GM18868 (cell line): ENCODE results near the gene TNFRSF8.
A peak's percentile ranks its signal among the peaks of the same experiment; 100 is the strongest.
"Not testable (repeated sequence)": the region's sequence is repeated elsewhere in the genome, so short reads cannot be mapped to it uniquely, and the experiment has no call there.

Experiments
- ATAC-seq: cut with Tn5 transposase; IDR thresholded peaks from one replicate; pipeline ENCODE4 v1.9.1; 2021; ENCODE audit warnings: mild to moderate bottlenecking, moderate library complexity; ENCODE audit not compliant: unreplicated experiment

TNFRSF8 gene

DNA sequence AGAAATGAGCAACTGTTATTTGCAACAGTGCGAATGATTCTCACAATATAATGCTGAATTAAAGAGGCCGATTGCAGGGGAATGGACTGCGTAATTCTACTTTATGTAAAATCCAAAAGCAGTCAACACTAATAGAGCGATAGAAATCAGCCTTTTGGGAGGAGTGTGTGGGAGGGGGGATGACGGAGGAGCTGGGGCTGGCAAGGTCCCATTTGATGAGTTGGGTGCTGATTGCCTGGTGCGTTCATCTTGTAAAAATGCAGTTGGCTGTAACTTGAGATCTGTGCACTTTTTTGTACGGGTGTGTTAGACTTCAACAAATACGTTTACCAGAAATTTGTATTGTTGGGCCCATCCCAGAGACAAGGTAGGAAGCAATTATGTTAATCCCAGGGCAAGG is 20.7 kb downstream of the TNFRSF8 start:
- ATAC-seq = no peak

DNA sequence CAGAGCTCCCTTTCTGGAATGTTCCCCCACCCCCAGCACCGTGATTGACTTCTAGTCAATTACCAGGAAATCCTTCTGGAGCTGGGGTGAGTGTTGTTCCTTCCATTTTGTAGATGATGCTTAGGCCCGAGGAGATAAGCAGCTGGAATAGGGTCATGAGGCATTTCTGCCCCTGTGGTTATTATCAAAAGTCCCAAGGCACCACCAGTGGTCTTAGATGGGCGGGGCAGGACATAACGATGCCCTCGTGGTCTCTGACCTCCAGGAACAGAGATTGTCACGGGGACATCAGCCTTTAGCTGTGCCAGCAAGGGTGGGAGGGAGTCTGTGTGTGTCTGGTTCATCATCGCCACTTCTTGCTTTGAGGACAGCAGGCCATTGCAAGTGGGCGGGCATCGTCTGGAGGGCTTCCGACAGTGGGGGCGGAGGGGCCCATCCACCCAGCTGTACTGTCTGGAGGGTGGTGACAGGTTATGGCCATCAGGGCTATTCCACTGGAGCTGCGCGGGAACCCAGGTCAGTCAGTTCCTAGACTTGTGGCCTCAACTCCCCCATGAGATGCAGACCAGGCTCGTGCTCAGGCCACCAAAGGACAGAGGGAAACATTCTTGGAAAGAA is 22.6 kb downstream of the TNFRSF8 start:
- ATAC-seq = no peak

DNA sequence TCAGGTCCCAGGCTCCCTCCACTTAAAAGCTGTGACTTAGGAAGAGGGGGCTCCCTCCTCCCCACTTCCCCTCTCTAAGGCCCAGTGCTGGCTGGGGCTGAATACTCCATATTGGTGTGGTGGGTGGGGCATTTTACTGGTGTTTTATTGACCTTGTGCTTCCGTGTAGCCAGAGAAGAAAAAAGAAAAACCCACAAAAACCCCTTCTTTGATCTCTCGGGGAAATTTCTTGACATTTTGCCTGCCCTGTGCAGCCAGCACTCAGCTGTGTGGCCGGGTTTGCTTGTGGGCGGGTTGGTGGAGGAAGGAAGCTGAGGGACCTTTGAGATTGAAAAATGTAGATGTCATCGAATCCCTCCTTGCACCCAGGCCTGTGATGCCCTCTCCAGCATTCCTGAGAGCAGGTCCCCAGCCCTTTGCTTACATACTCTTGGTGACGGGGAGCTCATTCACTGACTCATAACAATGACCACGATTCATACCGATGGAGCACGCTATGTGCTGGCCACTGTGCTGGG is 24.8 kb downstream of the TNFRSF8 start:
- peak; percentile 53 for ATAC-seq

DNA sequence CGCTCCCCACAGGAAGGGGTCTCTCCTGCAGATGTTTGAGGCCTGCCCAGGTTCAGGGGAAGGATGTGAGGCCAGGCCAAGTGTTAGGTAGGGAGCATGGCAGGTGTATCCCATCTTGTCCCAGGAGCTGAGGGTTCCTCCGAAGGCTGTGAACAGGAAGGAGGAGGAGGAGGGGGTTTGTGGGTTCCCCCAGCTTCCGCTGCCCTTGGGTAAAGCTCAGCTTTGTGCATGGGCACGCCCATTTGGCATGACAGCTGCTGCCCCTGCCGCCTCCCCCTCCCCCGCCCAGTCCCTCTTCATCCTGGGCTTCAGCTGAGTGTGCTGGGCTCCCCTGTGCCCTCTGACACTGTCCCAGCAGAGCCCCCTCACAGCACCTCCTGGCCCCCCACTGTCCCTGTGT is 25.5 kb downstream of the TNFRSF8 start:
- no peak for ATAC-seq

DNA sequence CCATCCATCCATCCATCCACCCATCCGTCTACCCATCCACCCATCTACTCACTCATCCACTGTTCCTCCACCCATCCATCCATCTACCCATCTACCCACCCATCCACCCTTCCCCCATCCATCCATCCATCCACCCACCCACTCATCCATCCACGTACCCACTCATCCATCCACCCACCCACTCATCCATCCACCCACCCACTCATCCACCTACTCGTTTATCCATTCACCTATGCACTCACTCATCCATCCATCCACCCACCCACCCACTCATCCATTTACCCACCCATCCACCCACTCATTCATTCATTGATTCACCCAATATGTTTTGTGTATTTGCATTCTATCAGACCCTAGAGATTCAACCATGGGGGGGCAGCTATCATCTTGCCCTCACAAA is 27.2 kb downstream of the TNFRSF8 start:
- no peak for ATAC-seq

DNA sequence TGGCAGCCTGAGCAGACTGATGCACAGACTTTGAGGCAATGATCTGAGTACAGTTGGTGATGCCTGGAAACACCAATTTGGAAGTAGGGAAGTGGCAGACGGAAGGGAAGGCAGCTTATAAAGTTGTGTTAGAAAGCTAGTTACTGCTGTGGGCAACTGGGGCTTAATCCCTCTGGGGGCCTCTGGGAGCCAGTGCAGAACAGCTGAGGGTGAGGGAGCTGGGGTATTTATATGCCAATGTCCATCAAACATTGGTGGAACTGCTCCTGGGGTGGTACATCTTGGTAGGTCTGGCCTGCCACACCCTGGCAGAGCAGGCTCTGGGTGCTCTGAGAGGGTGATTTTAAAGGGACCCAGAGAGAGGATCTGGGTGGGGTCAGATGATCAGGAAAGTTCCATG is 28.1 kb downstream of the TNFRSF8 start:
- no peak for ATAC-seq

DNA sequence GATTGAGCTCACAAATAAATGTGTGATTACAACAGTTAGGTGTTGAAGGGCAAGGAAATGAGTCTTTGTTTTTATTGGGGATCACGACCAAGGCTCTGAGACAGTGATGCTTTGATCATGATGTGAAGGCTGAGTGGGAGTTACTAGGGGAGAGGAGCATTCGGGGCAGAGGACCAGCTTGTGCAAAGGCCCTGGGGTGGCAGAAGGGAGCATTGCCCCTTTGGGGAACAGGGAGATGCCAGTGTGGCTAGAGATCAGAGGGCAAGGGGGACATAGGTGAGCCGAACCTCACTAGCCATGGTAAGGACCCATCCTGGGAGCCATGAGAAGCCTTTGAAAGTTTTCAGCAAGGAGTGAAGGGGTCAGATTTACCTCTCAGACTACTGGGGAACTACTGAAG is 31.1 kb downstream of the TNFRSF8 start:
- no peak for ATAC-seq

DNA sequence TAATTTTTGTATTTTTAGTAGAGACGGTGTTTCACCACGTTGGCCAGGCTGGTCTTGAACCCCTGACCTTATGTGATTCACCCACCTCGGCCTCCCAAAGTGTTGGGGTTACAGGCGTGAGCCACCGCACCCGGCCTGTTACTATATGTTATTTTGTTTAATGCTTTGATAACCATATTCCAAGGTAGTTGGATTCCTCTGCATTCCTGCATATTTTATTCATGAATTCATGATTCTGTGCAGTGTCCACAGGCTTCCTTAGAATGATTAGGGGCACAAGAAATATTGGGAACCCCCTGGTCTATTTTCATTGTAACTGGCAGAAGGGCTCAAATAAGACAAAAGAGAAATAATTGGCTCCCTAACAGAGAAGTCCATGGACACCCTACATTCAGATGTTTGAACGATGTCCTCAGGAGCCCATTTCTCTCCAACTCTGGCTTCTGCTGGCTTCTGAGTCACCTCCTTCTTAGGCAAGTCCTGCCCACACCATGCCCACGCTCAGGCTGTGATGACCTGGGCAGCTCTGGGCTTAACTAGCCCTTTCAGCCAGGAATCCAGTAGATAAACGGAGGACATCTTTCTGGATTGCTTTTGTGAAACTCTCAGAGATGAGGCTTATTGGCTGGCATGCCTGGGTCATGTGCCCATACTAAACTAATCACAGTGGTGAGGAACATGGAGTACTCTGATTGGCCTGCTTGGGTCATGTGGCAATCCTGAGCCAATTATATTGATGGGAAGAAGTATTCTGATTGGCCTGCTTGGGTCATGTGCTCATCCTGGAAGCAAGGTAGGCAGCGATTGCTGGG is 32.6 kb downstream of the TNFRSF8 start:
- ATAC-seq = no peak

DNA sequence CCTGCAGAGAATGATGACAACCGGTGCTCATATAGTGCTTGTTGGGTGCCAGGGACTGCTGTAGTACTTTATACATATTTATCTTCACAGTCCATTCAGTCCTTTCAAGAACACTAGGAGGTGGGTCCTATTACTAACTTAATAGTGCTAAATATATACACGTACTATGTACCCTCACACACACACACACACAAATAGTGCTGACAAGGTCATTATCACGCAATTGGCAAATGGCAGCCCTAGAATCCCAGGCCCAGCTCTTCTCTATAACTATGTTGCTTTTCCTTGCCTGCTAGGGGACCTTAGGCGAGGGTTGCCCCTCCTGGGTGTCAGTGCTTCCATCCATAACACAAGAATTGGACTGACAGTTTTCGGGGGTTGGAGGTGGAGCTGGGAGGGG is 33.5 kb downstream of the TNFRSF8 start:
- ATAC-seq = no peak

DNA sequence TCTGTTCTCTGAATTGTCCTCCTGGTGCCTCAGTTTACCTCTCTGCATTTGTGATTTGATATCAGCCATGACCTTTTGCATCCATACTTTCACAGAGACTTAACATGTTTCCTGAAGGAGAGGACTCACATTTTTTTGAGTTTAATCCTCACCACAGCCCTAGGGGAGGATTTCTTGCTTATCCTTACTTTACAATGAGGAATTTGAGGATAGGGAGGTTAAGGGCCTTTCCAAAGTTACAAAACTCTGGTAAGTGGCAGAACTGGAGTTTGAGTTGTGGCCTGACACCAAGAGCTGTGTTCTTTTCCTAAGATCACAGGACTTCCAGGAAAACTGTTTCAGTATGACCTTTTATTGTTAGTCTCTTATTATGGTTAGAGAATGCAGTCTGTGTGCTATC is 34.2 kb downstream of the TNFRSF8 start:
- ATAC-seq = no peak

DNA sequence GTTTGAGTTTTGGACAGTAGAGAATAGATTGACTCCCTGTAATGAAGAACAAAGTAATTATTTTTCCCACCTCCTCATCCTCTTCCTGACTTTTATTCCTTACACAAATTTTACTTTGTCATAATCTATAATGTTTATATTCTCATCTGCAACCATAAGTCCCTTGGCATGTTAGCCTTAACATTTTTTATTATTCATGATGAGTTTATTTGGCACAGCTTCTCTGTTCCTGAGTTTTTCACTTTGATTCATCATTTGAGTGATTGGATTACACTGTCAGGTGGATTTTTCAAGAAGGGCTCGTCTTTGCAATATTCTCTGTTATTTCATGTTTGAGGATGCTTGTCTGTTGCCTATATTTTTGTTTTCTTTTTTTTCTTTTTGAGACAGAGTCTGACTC is 35.7 kb downstream of the TNFRSF8 start:
- no peak for ATAC-seq

DNA sequence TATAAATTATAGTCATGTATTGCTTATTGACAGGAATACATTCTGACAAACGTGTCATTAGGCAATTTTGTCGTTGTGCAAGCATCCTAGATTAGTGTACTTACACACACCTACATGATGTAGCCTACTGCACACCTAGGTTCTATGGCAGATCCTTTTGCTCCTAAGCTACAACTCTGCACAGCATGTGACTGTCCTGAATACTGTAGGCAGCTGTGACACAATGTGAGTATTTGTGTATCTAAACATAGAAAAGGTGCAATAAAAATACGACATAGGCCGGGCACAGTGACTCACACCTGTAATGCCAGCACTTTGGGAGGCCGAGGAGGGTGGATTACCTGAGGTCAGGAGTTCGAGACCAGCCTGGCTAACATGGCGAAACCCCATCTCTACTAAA is 36.5 kb downstream of the TNFRSF8 start:
- ATAC-seq = no peak

DNA sequence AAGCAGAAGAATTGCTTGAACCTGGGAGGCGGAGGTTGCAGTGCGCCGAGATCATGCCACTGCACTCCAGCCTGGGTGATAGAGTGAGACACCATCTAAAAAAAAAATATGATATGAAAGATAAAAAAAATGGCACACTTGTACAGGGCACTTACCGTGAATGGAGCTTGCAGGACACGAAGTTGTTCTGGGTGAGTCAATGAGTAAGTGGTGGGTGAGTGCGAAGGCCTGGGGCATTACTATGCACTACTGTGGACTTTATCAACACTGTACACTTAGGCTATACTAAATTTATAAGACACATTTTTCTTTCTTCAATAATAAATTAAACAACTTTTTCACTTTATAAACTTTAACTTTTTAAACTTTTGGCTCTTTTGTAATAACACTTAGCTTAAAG is 37.0 kb downstream of the TNFRSF8 start:
- no peak for ATAC-seq

DNA sequence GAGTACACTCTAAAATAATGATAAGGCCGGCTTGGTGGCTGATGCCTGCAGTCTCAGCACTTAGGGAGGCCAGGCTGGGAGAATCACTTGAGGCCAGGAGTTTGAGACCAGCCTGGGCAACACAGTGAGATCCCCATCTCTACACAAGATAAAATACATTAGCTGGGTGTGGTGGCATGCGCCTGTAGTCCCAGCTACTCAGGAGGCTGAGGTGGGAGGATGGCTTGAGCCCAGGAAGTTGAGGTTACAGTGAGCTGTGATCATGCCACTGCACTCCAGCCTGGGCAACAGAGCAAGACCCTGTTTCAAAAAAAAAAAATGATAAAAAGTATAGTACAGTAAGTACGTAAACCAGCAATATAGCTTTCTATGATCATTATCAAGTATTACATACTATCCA is 38.0 kb downstream of the TNFRSF8 start:
- ATAC-seq = not testable (repeated sequence)

DNA sequence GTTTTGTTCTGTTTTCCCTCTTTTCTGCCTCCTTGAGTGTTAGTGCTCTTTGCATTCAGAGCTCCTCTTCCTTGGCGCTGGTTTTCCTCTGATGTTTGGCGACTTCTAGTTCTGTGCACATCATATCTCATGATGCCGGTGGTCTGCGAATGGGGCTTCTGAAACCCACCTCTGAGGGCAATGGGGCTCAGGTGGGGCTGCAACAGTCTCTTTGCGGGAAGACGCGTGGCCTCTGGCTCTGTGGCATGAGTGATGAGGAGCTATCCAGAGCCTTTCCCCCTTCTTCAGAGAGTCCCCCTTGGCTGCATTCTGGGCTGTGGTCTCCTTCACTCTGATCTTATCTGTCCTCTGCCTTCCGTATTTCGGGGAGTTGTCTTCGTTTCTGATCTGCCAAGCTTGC is 39.0 kb downstream of the TNFRSF8 start:
- no peak for ATAC-seq

DNA sequence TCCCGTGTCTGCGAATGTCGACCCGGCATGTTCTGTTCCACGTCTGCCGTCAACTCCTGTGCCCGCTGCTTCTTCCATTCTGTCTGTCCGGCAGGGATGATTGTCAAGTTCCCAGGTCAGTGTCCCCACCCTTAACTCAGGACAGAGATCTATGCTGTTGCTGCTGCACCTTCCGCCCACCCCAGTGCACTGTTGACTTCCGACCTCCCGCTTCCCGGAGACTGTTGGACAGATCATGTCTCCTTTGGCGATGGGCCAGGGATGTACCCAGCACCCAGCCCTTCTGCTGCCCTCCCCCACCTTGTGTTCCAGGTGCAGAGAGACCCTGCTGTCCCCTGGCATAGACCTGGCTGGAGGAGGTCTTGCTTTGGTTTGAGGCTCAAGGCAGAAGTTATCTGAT is 41.3 kb downstream of the TNFRSF8 start:
- ATAC-seq = no peak

DNA sequence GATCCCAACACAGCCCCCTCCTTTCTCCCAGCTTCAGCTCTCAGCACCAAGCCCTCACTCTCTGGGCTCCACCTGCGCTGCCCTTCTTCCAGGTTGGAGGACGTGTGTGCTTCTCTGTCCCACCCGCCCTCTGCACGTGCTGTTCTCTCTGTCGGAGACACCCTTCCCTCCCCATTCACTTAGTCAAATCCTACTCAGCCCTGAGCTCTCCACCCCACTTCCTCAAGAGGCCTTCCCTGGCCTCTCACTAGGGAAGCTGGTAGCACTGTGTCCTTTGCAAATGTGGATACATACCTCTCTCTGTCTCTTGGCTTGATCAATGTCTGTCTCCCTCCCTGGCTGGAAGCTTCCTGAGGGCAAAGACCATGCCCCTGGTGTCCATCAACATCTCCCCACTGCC is 43.0 kb downstream of the TNFRSF8 start:
- no peak for ATAC-seq

DNA sequence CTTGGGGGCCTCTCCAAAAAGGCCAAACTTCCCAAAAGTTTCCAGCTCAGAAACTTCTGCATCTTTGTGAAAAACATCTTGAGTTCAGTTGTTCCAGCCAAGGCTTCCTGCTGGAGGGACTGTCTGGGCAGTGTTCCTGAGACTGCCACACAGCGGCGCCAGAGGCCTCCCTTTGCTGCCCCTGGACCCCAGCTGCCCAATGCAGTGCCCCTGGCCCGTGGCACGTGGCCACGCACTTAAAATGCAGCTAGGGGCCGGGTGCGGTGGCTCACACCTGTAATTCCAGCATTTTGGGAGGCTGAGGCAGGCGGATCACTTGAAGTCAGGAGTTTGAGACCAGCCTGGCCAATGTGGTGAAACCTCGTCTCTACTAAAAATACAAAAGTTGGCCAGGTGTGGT is 43.8 kb downstream of the TNFRSF8 start:
- not testable (repeated sequence) for ATAC-seq

DNA sequence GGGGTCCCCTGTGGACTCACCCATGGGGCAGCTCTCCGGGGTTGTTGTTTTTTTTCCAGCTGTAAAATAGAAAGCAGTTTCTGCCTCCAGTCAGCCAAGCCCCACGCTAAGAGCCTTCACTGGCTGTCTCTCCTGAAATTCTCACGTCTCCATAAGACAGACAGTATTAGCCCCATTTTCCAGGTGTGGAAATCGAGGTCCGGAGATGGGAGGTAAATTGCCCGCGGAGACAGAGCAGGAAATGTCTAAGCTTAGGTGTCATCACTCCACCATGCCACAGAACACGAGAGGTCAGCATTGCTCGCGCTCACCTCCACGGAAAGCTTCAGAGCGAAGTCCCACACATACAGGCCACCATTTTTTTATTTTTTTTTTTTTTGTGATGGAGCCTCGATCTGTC is 44.6 kb downstream of the TNFRSF8 start:
- no peak for ATAC-seq

DNA sequence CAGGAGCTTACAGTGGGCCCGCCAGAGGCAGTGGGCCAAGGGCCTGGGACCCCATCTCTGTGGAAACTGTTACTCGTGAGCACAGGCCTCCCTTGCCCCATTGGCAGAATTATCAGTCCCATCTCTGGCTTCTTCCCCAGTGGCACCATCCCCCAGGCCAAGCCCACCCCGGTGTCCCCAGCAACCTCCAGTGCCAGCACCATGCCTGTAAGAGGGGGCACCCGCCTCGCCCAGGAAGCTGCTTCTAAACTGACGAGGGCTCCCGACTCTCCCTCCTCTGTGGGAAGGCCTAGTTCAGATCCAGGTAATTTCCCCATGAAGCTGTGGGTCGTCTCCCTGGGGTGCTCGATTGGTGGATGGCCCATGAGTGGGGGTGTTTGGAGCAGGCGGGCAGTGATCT is 46.8 kb downstream of the TNFRSF8 start:
- no peak for ATAC-seq

DNA sequence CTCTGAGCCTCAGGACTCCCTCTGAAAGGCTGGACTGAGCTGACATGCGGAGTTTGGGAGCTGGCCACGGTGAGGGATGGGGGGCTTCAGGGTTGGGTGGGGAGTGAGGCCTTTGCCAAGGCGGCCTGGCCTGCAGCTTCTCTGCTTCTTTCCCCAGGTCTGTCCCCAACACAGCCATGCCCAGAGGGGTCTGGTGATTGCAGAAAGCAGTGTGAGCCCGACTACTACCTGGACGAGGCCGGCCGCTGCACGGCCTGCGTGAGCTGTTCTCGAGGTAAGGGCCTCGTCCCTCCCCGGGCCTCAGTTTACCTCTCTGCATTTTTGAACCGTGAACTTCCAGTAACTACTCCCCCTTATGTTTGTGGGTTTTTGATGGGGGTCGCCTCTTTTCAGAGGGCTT is 48.6 kb downstream of the TNFRSF8 start:
- no peak for ATAC-seq

DNA sequence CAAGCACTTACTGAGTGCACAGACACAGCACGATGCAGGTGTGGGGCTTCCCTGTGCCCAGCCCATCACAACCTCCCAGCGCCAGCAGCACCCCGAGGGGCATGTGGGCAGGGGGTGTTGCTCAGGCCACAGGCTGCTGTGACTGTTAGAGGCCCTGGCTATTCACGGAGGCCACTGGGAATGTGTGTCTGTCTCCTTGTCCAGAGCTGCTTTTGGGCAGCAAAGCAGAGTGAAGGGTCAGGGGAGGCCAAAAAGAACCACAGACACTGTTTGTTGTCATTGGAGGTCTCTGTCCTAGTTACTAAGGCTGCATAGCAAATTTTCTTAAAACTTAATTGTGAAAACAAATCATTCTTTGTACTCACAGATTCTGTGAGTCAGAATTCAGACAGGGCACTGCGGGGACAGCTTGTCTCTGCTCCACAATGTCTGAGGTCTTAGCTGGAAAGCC is 49.6 kb downstream of the TNFRSF8 start:
- ATAC-seq = no peak
